DMS53 treated with DMSO at 0.1 percent for 48 hours (cell line): Measurements from ENCODE around the gene INO80.
A peak's percentile ranks its signal among the peaks of the same experiment; 100 is the strongest.
"Not testable (repeated sequence)": the region's sequence is repeated elsewhere in the genome, so short reads cannot be mapped to it uniquely, and the experiment has no call there.

Source experiments
- DNase-seq: peaks from one replicate; lab custom pipeline; 2025; ENCODE audit not compliant: unreplicated experiment; lab: John Stamatoyannopoulos, UW

The INO80 gene

GRCh38 chr15:41116116-41116961 is at the start of gene INO80:
INO80 (minus strand) TSS chr15:41116280; CDS start chr15:41096310, 19,970 bp downstream.
- peak; percentile 87 for DNase-seq

GRCh38 chr15:41161736-41162135 is 45.7 kb upstream of the INO80 start:
- DNase-seq, result no peak

GRCh38 chr15:41161336-41161735 is 45.3 kb upstream of the INO80 start:
- DNase-seq, result no peak

- DNase-seq, result no peak
These were observed 44.7 kb upstream of the INO80 start for GRCh38 chr15:41160639-41161315.

GRCh38 chr15:41154412-41154811 is 38.3 kb upstream of the INO80 start:
- no peak for DNase-seq

GRCh38 chr15:41153733-41154132 is 37.7 kb upstream of the INO80 start:
- no peak for DNase-seq

- no peak for DNase-seq
These were observed 35.4 kb upstream of the INO80 start for GRCh38 chr15:41151451-41152005.

- no peak for DNase-seq
These were observed 34.2 kb upstream of the INO80 start for GRCh38 chr15:41150279-41150678.

GRCh38 chr15:41148065-41148464 is 32.0 kb upstream of the INO80 start:
- no peak for DNase-seq

- no peak for DNase-seq
These were observed 23.5 kb upstream of the INO80 start for GRCh38 chr15:41139619-41140018.

- not testable (repeated sequence) for DNase-seq
These were observed 23.0 kb upstream of the INO80 start for GRCh38 chr15:41139112-41139511.

GRCh38 chr15:41135580-41135979 is 19.5 kb upstream of the INO80 start:
- not testable (repeated sequence) for DNase-seq

GRCh38 chr15:41133454-41133853 is 17.4 kb upstream of the INO80 start:
- DNase-seq, result no peak

- not testable (repeated sequence) for DNase-seq
These were observed 16.0 kb upstream of the INO80 start for GRCh38 chr15:41132094-41132493.

GRCh38 chr15:41128174-41128902 is 12.3 kb upstream of the INO80 start:
- no peak for DNase-seq

- DNase-seq, result no peak
These were observed 10.0 kb upstream of the INO80 start for GRCh38 chr15:41125931-41126642.

GRCh38 chr15:41125063-41125669 is 9.1 kb upstream of the INO80 start:
- DNase-seq, result no peak

- no peak for DNase-seq
These were observed 8.0 kb upstream of the INO80 start for GRCh38 chr15:41124058-41124457.

GRCh38 chr15:41122849-41123248 is 6.8 kb upstream of the INO80 start:
- DNase-seq, result no peak

- DNase-seq, result no peak
These were observed 5.9 kb upstream of the INO80 start for GRCh38 chr15:41121951-41122350.

GRCh38 chr15:41116962-41117252 is 827 bp upstream of the INO80 start:
- no peak for DNase-seq
